K562 (cell line): Measurements from ENCODE around the gene SPINT3. TPM values are rescaled to one million over a fixed set of nuclear protein-coding genes. Genes with fewer than 3 reads are reported as not detected.

ENCODE experiments used
- ATAC-seq: fragments of 200-7000 bp; cut with Tn5 transposase; 3 replicates; pipeline ENCODE4 v1.9.1; 2020; ENCODE audit warnings: moderate library complexity
- BruUV-seq: library from RNA; stranded (reverse); fragments of 400-500 nt; replicated peaks from 2 replicates; lab custom pipeline; 2021; lab: Mats Ljungman, UMichigan
- CTCF ChIA-PET: fragments of 300-600 bp; formaldehyde crosslinking; extraction: SDS; loops from one replicate; lab custom pipeline; 2021; ENCODE audit warnings: low intra/inter-chr PET ratio; lab: Yijun Ruan, JAX
- POLR2A ChIA-PET: fragments of 300-600, 350-650 bp; sonication (Branson Sonifier 250); formaldehyde crosslinking; extraction: SDS; loops from one replicate; lab custom pipeline; 2021; ENCODE audit warnings: antibody characterized with exemption, inconsistent platforms; lab: Yijun Ruan, JAX
- DNase-seq, 4 experiments: peaks; one replicate each; pipeline versions ENCODE4 v3.0.0 to v3.0.0-alpha.2; 2011 to 2018; ENCODE audit warnings: low spot score in 3 of 4, mixed read lengths in 3 of 4; ENCODE audit errors: extremely low read depth in 1 of 4
- FAIRE-seq: peaks from 2 replicates; lab custom pipeline; 2011; peaks lifted over from hg19 to GRCh38; lab: Jason Lieb, UNC
- H2AFZ ChIP-seq: 2 replicates; pipeline ENCODE4 v1.6.0; 2011; ENCODE audit warnings: low read depth, low read length, control low read depth, inconsistent platforms
- H3K27ac ChIP-seq: fragments of 200-600 bp; 3 replicates; pipeline ENCODE4 v1.8.0; 2011; ENCODE audit warnings: low read depth, mild to moderate bottlenecking, control low read depth, inconsistent platforms, low read length, moderate library complexity, mixed read lengths; ENCODE audit errors: extremely low read depth
- H3K27me3 ChIP-seq, 2 experiments: fragments of 300-600 bp in 1 of 2; 2 replicates in 1 of 2; 3 replicates in 1 of 2; pipeline versions ENCODE4 v1.6.0 to v1.8.0; 2011; ENCODE audit warnings: inconsistent platforms in 2 of 2, low read length in 2 of 2, mild to moderate bottlenecking in 1 of 2, mixed read lengths in 1 of 2, moderate library complexity in 1 of 2; ENCODE audit not compliant: control insufficient read depth in 2 of 2, insufficient read depth in 2 of 2
- H3K36me3 ChIP-seq: fragments of 300-600 bp; 3 replicates; pipeline ENCODE4 v1.8.0; 2011; ENCODE audit warnings: mild to moderate bottlenecking, low read length, inconsistent platforms; ENCODE audit not compliant: control insufficient read depth, insufficient read depth
- H3K4me1 ChIP-seq, 2 experiments: fragments of 200-600 bp in 1 of 2; replicated peaks in 1 of 2; 2 replicates in 1 of 2; 3 replicates in 1 of 2; pipeline versions ENCODE4 v1.5.1 to v1.8.0; 2011; ENCODE audit warnings: inconsistent platforms in 2 of 2, low read length in 2 of 2, mild to moderate bottlenecking in 1 of 2, mixed read lengths in 1 of 2, moderate library complexity in 1 of 2; ENCODE audit not compliant: control insufficient read depth in 2 of 2, insufficient read depth in 2 of 2
- H3K4me2 ChIP-seq: 2 replicates; pipeline ENCODE4 v1.6.1; 2011; ENCODE audit warnings: low read length, control low read depth, inconsistent platforms, mixed read lengths; ENCODE audit not compliant: insufficient read depth
- H3K4me3 ChIP-seq: fragments of 200-600 bp; sonication (generic), shearing (Covaris generic); 2 replicates; pipeline ENCODE4 v1.5.1; 2016; ENCODE audit warnings: control low read depth, inconsistent platforms
- H3K79me2 ChIP-seq: fragments of 200-600 bp; 3 replicates; pipeline ENCODE4 v1.8.0; 2011; ENCODE audit warnings: low read length, inconsistent platforms; ENCODE audit not compliant: control insufficient read depth, insufficient read depth
- H3K9ac ChIP-seq, 2 experiments: 2 replicates each; pipeline versions ENCODE4 v1.6.0 to v1.6.1; 2011; ENCODE audit warnings: low read depth in 2 of 2, low read length in 2 of 2, control low read depth in 1 of 2, inconsistent platforms in 1 of 2, mild to moderate bottlenecking in 1 of 2, mixed read lengths in 1 of 2; ENCODE audit not compliant: insufficient read depth in 1 of 2
- H3K9me1 ChIP-seq: one replicate; pipeline ENCODE4 v1.6.0; 2011; ENCODE audit warnings: inconsistent platforms, mild to moderate bottlenecking, low read length, moderate library complexity; ENCODE audit not compliant: control insufficient read depth, insufficient read depth
- H3K9me3 ChIP-seq: replicated peaks from 2 replicates; pipeline ENCODE4 v1.5.1; 2011; ENCODE audit warnings: low read depth, low read length, inconsistent platforms; ENCODE audit not compliant: control insufficient read depth, insufficient read depth
- H4K20me1 ChIP-seq: replicated peaks from 2 replicates; pipeline ENCODE4 v1.6.1; 2011; ENCODE audit warnings: low read length, inconsistent platforms, mixed read lengths; ENCODE audit not compliant: control insufficient read depth, insufficient read depth
- CSDE1 ChIP-seq, 2 experiments: fragments of 450-650 bp; IDR thresholded peaks; 2 replicates each; pipeline ENCODE4 v1.6.1; 2016; ENCODE audit warnings: mild to moderate bottlenecking in 1 of 2
- CTCF ChIP-seq, 3 experiments: IDR thresholded peaks in 2 of 3; conservative IDR thresholded peaks in 1 of 3; 2 replicates each; pipeline ENCODE4 v1.5.1; 2011 to 2012; ENCODE audit warnings: low read length in 3 of 3, mild to moderate bottlenecking in 3 of 3, control low read depth in 2 of 3, improper control_type of control experiment in 1 of 3, inconsistent platforms in 1 of 3, low read depth in 1 of 3, mixed read lengths in 1 of 3, moderate library complexity in 1 of 3; ENCODE audit not compliant: insufficient read depth in 2 of 3
- EGR1 ChIP-seq: fragments of 450-650 bp; conservative IDR thresholded peaks from 2 replicates; pipeline ENCODE4 v1.6.1; 2017; ENCODE audit warnings: mild to moderate bottlenecking
- RAD21 ChIP-seq, 2 experiments: fragments of 250-450 bp in 1 of 2; fragments of 450-650 bp in 1 of 2; sonication (Bioruptor Pico) in 1 of 2; formaldehyde crosslinking in 1 of 2; IDR thresholded peaks in 1 of 2; conservative IDR thresholded peaks in 1 of 2; 2 replicates each; pipeline versions ENCODE4 v1.4.0 to v1.8.0; 2020 to 2022; ENCODE audit warnings: mild to moderate bottlenecking in 2 of 2, moderate library complexity in 1 of 2
- SMC3 ChIP-seq: conservative IDR thresholded peaks from 2 replicates; pipeline ENCODE4 v1.6.1; 2011; ENCODE audit warnings: low read depth, low read length, improper control_type of control experiment; ENCODE audit not compliant: insufficient read depth
- WGBS: fragments of 100-300 bp; shearing (Covaris generic); methylation state at CpG from one replicate; pipeline ENCODE4 v1.1.6; 2016; ENCODE audit warnings: low coverage, mixed read lengths; ENCODE audit not compliant: insufficient coverage; ENCODE audit errors: missing lambda C conversion rate; 5-methylcytosine and 5-hydroxymethylcytosine counted together
- in situ Hi-C: fragments of 300-500 bp; cut with MboI; formaldehyde crosslinking; loops from 4 replicates; pipeline ENCODE4 v1.15.0; 2018; ENCODE audit warnings: inconsistent platforms, mixed read lengths
- intact Hi-C: fragments of 100-400 bp; cut with micrococcal nuclease; formaldehyde crosslinking; loops from 2 replicates; pipeline ENCODE4 v1.14.2; 2022
- polyA plus RNA-seq, 8 experiments: library from polyadenylated mRNA; depleted of rRNA in 4 of 8; stranded (reverse) in 5 of 8; unstranded in 3 of 8; fragments of >200 nt; fragmentation: Nextera tagmentation in 2 of 8; fragmentation: Illumina TruSeq in 1 of 8; extraction: Ambion mirVana in 2 of 8; extraction: Trizol in 1 of 8; gene quantifications; 2 replicates each; pipeline versions ENCODE4 v1.2.1 to v1.2.3, GENCODE V29; 2011 to 2014; ENCODE audit warnings: inconsistent platforms in 1 of 8, missing spikeins in 1 of 8
- total RNA-seq, 7 experiments: library from RNA; depleted of rRNA in 6 of 7; stranded (reverse); fragments of >200 nt in 6 of 7; fragmentation: Illumina TruSeq in 2 of 7; extraction: Trizol in 2 of 7; gene quantifications; 2 replicates each; pipeline versions ENCODE4 v1.2.1 to v1.2.3, GENCODE V29; 2011 to 2021; ENCODE audit warnings: low replicate concordance in 1 of 7
- TF ChIP-seq, protein P1 (sequence below), 3 experiments: fragments of 200-800 bp in 1 of 3; fragments of 250-450 bp in 1 of 3; fragments of 450-650 bp in 1 of 3; sonication (Bioruptor Pico) in 1 of 3; sonication (Bioruptor generic) in 1 of 3; formaldehyde crosslinking in 1 of 3; IDR thresholded peaks; 2 replicates each; pipeline versions ENCODE4 v1.6.1 to v1.8.0; 2016 to 2022; ENCODE audit warnings: mild to moderate bottlenecking in 2 of 3, missing genetic modification characterization in 2 of 3, missing compliant biosample characterization in 1 of 3, moderate library complexity in 1 of 3

Gene SPINT3
- total and polyA plus RNA-seq, 9 of the 15 experiments (the other 6 are each of a cell fraction or from before 2014, with no cell fraction given), result not detected

- Histone ChIP-seq H3K4me1 (no peaks in the 10 kb centered on the region), H3K9me3 (no peaks in the 10 kb centered on the region), H3K27ac (no peak overlapping the region), H2AFZ (no peak overlapping the region), H3K9me1 (no peaks in the 10 kb centered on the region), H3K27me3 (peaks cover 11 to 34% of the 10 kb centered on the region in 2 experiments; a peak in 4 of 5 replicates), H3K4me3 (no peak overlapping the region), H3K36me3 (no peaks in the 10 kb centered on the region), H4K20me1 (no peaks in the 10 kb centered on the region; the same call in 1 of the 2 replicates)
- intact Hi-C loops (no loop called here), in situ Hi-C loops (no loop called here)
- ATAC-seq (peak; percentile 86), FAIRE-seq (no peak), DNase-seq (peak; percentile 22 to 52 (median 42))
- WGBS, result 9% methylated on average over 8 of the region's 20 CpGs
- POLR2A ChIA-PET, result interaction anchor here (0.6 kb wide), 1 partner anchor 14 kb away, joined by 3 read pairs; no protein-coding TSS in a partner anchor
- TF ChIP-seq, protein P1, sequence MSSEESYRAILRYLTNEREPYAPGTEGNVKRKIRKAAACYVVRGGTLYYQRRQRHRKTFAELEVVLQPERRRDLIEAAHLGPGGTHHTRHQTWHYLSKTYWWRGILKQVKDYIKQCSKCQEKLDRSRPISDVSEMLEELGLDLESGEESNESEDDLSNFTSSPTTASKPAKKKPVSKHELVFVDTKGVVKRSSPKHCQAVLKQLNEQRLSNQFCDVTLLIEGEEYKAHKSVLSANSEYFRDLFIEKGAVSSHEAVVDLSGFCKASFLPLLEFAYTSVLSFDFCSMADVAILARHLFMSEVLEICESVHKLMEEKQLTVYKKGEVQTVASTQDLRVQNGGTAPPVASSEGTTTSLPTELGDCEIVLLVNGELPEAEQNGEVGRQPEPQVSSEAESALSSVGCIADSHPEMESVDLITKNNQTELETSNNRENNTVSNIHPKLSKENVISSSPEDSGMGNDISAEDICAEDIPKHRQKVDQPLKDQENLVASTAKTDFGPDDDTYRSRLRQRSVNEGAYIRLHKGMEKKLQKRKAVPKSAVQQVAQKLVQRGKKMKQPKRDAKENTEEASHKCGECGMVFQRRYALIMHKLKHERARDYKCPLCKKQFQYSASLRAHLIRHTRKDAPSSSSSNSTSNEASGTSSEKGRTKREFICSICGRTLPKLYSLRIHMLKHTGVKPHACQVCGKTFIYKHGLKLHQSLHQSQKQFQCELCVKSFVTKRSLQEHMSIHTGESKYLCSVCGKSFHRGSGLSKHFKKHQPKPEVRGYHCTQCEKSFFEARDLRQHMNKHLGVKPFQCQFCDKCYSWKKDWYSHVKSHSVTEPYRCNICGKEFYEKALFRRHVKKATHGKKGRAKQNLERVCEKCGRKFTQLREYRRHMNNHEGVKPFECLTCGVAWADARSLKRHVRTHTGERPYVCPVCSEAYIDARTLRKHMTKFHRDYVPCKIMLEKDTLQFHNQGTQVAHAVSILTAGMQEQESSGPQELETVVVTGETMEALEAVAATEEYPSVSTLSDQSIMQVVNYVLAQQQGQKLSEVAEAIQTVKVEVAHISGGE (CRISPR knock-in tag; IDR thresholded peaks at IDR 0.05), result no peak
- TF ChIP-seq RAD21 (CRISPR knock-in tag; conservative IDR thresholded peaks at IDR 0.05 in 1 of 2, IDR thresholded peaks at IDR 0.05 in 1 of 2) (peak in 1 of 2 experiments; percentile 36; a peak in 1 of 4 replicates), CSDE1 (IDR thresholded peaks at IDR 0.05) (no peak), CTCF (IDR thresholded peaks at IDR 0.05 in 2 of 3, conservative IDR thresholded peaks at IDR 0.05 in 1 of 3; ENCODE audit: insufficient read depth in 2 of 3, low read depth in 1 of 3, low read length in 3 of 3) (peak in 2 of 3 experiments; percentile 42 to 44; a peak in 3 of 6 replicates), SMC3 (peak; percentile 8; the same call in 1 of the 2 replicates), EGR1 (peak; percentile 42; the same call in 1 of the 2 replicates)
- TF ChIP-seq, all 486 proteins: peak for 4
- CTCF ChIA-PET, result interaction anchor here (0.8 kb wide), 1 partner anchor 165 kb away, joined by 3 read pairs; no protein-coding TSS in a partner anchor
- no TSS peak for BruUV-seq
- Histone ChIP-seq H3K9ac (no peak overlapping the region), H3K4me2 (no peak overlapping the region), H3K79me2 (no peaks in the 10 kb centered on the region)
Observed at GRCh38 chr20:45487231-45487635, 28.2 kb downstream of the SPINT3 start.
